ENCODE measurements around the gene CHRDL2.
"Not testable (repeated sequence)": the region's sequence is repeated elsewhere in the genome, so short reads cannot be mapped to it uniquely, and the experiment has no call there.

The CHRDL2 gene

DNA sequence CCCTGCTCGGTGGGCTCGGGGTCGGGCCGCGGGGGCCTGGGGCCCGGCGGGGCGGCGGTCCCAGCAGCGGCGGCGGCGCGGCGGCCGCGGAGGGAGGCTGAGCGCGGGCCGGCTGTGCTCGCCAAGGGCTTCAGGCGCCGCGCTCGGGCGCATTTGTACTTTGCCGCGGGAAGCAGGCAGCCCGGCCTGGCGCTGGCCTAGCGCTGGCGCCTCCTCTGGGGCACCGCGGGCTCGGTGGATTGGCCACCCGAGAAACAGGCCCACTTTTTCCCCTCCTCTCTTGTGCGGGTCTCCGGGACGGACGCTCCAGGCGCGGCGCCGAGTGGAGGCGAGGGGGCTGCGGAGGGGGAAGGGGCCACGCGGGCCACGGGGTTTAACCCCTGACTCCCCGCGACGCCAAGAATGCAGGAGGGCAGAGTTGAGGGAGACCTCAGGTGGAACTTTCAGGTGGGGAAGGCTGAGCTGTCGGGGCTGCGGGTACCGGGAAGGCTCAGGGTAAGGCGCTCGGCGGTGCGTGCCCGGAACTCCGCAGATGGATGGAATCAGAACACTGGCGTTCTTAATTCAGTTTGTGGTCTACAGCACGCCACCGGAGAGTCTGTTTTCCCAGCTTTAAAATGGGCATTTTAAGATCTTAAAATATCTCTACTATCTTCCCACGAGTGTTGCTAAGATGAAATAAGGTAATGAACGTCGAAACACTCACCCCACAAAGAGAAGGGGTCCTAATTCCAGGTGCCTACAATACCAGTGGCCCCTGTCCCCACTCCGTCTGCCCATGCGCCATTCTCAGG lies at the start of gene CHRDL2:
Gene CHRDL2 (minus strand): TSS at position 126 of the 794 bp plus-strand sequence. CDS start 538 bp downstream, outside the sequence.
- no peak for DNase-seq (ENCODE audit: low read depth in 2 of 2)

DNA sequence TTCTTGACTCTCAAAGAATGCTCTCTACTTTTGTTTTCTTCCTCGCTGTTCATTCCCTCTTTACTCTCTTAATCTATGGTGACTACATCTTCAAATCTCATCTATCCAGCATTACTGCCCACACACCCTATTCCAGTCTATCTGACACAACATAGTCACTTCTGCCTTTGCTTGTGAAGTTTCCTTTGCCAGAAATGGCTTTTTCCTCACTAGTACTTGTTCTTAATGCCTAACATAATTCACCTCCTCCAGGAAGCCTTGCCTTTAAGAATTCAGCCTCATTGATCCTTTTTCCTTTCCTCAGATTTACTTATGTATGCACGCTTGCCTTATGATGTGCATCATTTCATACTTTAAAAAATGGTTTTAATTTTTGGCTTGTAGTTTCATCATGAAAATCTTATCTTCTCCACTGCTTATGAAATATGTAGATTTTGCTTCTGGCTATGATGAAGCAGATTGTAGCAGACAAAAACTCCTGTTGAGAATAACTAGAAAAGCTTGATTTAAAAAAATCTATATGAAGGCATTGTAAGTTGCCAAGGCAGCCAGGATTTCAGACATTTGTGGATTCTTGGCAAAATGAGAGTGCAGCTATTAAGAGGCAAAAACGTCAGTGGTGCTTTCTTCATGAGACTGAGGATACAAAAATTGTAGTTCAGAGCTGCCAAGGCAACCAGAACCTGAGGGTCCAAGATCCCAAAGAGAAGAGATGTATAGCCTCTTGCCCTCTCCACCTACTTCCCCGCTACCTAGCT lies 49.2 kb upstream of the CHRDL2 start:
- no peak for DNase-seq (ENCODE audit: low read depth in 2 of 2)

DNA sequence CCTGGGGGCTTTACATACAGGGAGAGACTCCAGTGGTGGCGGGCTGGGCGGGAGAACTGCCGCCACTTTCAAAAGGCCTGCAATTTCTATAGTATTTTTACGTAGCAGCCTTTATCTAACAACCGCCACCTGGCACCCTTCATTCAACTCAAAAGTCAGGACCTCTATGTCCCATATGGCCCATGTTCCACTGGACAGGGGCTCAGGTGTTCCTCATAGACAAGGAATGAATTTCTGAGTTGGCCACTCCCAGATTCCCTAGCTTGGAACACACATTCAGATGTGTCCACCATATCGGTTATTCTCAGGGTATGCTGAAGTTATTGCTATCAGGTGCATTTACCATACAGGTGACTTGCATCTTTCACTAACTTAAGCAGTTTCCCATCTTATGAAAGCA lies 47.4 kb upstream of the CHRDL2 start:
- no peak for DNase-seq (ENCODE audit: low read depth in 2 of 2)

DNA sequence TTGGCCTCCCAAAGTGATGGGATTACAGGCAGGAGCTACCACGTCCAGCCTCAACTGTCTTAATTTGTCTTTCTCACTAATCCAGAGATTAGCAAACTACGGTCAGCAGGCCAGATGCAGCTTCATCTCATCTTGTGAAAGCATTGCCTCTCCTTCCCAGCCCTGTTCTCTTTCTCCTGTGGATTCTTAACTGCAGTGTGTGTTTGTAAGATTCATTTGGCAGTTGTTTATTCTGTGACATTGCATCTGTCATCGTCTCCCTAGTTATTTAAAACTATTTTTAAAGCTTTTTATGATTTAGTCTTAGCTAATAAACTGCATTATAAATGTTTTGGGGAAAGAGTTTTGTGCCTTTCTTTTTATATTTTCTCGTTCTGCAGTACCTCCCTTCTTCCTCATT lies 46.7 kb upstream of the CHRDL2 start:
- no peak for DNase-seq (ENCODE audit: low read depth in 2 of 2)

- no peak for DNase-seq (ENCODE audit: low read depth in 2 of 2)
These were observed 45.8 kb upstream of the CHRDL2 start for GRCh38 chr11:74777038-74777437.

GRCh38 chr11:74776546-74776945 lies 45.3 kb upstream of the CHRDL2 start:
- no peak for DNase-seq (ENCODE audit: low read depth in 2 of 2)

GRCh38 chr11:74775762-74776161 lies 44.5 kb upstream of the CHRDL2 start:
- DNase-seq (ENCODE audit: low read depth in 2 of 2) = no peak

DNA sequence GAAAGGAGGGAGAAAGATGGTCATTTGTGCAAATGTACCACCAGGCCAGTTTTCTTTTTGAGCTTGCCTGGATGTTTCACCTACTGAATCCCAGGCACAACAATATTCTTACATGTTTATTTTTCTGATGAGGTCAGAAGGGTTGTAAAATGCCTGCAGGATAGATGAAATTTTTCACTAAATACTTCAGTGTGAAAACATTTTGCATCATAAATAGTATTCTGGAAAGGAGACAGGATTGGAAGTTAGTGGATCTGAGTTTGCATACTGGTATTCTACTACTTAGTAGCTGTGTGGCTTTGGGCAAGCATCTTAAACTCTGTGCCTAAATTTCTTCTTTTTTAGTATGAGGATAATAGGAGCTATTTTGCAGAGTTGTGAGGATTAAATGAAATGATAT lies 42.2 kb upstream of the CHRDL2 start:
- DNase-seq (ENCODE audit: low read depth in 2 of 2) = no peak

DNA sequence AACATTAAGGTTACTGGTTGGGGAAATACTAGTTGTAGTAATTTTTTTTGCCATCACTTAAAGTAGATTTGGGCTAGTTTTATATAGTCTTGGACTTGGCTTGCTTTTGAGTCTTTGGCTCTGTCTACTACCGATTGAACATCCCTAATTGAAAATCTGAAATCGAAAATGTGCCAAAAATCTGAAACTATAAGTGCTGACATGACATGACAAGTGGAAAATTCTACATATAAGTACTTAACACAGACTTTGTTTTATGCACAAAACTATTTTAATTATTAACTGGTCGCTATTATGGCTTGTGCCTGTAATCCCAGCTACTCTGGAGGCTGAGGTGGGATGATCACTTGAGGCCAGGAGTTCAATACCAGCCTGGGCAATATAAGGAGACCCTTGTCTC lies 39.9 kb upstream of the CHRDL2 start:
- DNase-seq (ENCODE audit: low read depth in 2 of 2) = no peak

DNA sequence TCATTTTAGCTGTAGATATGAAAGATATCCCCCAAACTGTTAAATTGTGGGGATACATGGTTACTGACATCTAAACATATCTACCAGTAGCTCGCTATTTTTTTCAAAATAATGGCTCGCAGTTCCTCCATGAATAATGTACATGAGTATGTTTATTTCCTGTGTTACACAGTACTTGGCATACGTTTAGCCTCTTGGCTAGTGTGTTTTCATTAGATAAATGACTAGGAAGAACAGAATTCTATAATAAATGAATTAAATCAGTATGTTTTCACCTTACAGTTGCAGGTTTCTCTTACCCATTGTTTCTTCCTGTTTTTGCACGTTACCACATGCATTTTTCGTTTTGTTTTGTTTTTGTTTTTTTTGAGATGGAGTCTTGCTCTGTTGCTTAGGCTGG lies 39.2 kb upstream of the CHRDL2 start:
- no peak for DNase-seq (ENCODE audit: low read depth in 2 of 2)

GRCh38 chr11:74769055-74769707 lies 38.0 kb upstream of the CHRDL2 start:
- DNase-seq (ENCODE audit: low read depth in 2 of 2) = no peak

- not testable (repeated sequence) for DNase-seq (ENCODE audit: low read depth in 2 of 2)
These were observed 37.0 kb upstream of the CHRDL2 start for GRCh38 chr11:74768172-74768651.

- DNase-seq (ENCODE audit: low read depth in 2 of 2) = no peak
These were observed 35.7 kb upstream of the CHRDL2 start for GRCh38 chr11:74766905-74767304.

DNA sequence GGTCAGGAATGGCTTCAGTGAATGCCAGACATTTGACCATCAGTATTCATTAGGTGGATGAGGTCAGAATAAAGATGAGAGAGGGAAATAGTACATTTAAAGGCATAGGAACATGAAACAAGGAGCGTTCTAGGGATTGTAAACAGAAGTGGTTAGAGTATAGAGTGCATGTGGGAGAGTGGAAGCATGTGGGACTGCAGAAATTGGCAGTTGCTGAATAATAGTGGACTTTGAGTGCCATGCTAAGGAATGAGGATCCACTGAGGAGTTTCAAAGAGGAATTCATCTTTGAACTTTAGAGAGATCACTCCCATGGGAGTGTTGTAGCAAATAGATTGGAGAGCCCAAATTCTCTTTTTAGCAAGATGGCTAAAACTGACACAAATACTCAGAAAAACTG lies 25.3 kb upstream of the CHRDL2 start:
- DNase-seq (ENCODE audit: low read depth in 2 of 2) = no peak

DNA sequence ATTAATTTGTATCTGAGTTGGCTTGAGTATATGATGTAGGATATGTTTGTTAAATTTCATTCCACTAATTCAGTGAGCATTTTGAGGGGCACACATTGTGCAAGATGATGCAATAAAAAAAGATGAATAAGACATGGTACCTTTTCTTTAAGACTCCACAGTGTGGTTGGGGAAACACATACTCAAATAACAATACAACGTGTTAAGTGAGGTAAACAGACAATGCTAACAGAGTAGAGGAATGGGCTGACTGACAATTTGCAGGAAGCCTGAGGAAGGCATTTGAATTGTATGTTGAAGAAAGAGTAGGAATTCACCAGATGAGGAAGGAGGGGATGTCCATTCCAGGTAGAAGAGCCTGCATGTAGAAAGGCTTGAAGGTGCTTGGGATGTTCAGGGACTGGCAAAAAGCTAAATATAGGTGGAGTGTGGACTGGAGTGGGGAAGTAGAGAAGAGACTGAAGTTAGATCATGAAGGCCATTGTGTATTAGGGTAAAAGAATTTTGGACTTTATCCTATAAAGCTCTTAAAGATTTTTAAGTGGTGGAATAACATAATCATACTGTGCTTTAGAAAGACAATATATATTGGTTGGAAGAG lies 24.3 kb upstream of the CHRDL2 start:
- DNase-seq (ENCODE audit: low read depth in 2 of 2) = no peak

GRCh38 chr11:74754507-74755252 lies 23.5 kb upstream of the CHRDL2 start:
- no peak for DNase-seq (ENCODE audit: low read depth in 2 of 2)

DNA sequence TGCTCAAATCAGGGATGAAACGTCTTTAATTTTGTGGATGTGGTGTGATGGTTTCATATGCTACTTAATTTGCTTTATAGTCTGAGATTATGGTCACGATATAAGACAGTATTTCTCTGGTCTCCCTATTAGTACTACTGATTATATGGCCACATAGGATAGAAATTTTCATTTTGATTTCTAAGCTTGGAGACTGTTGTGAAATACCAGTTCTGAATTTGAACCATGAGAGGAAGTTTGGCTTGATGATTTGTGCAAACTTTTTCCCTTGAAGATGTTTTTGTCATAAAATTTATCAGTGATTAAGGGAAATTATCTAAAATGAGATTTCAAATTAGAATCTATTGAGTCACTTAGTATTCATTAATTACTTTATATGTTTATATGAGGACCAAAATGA lies 20.1 kb upstream of the CHRDL2 start:
- DNase-seq (ENCODE audit: low read depth in 2 of 2) = no peak

GRCh38 chr11:74750598-74750997 lies 19.4 kb upstream of the CHRDL2 start:
- DNase-seq (ENCODE audit: low read depth in 2 of 2) = not testable (repeated sequence)

DNA sequence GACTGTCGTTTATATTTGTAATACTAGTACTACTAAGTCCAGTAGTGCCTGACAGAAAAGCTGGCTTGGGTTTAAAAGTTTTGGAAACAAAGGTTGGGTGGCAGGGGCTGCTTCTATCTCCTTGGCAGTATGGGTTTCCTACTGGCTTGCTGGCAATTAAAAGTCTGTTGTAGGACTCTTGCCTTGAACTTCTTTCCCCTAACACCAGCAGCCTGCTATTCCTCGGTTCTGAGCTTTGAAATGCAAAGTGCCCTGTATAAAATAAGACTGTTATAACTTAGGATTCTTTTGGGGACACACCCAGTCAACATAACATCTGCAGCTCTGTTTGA lies 18.7 kb upstream of the CHRDL2 start:
- no peak for DNase-seq (ENCODE audit: low read depth in 2 of 2)

GRCh38 chr11:74749127-74749964 lies 18.1 kb upstream of the CHRDL2 start:
- no peak for DNase-seq (ENCODE audit: low read depth in 2 of 2)

Measured in activated CD8-positive, alpha-beta memory T cell treated with anti-CD3 and anti-CD28 coated beads for 4 hours (primary cell).